Hematopoietic multipotent progenitor cell treated with erythropoietin and hydrocortisone succinate and interleukin-3 and kit ligand, for 17 days (in vitro differentiated cells): ENCODE measurements around the gene KDM3A.
"Not testable (repeated sequence)": the region's sequence is repeated elsewhere in the genome, so short reads cannot be mapped to it uniquely, and the experiment has no call there.

Experiments
- DNase-seq: peaks from one replicate; pipeline ENCODE4 v3.0.0-alpha.2; 2015; ENCODE audit warnings: low spot score

Gene KDM3A

DNA sequence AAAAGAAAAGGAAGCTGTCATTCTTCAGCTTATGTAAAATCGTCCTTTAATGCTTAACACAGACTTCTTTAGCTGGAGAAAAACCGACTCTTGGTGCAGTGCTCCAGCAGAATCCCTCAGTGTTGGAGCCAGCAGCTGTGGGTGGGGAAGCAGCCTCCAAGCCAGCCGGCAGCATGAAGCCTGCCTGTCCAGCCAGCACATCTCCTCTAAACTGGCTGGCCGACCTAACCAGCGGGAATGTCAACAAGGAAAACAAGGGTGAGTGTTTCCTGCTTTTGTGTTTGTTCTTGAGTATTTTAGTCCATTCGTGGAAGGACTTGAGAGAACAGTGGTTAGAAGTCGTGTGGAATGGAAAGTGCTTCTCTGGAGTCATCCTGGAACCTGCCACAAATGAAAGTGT lies 38.9 kb downstream of the KDM3A start:
- no peak for DNase-seq

GRCh38 chr2:86482034-86482433 lies 40.9 kb downstream of the KDM3A start:
- DNase-seq = no peak

GRCh38 chr2:86484385-86484784 lies 43.2 kb downstream of the KDM3A start:
- no peak for DNase-seq

GRCh38 chr2:86485103-86485502 lies 43.9 kb downstream of the KDM3A start:
- DNase-seq = no peak

DNA sequence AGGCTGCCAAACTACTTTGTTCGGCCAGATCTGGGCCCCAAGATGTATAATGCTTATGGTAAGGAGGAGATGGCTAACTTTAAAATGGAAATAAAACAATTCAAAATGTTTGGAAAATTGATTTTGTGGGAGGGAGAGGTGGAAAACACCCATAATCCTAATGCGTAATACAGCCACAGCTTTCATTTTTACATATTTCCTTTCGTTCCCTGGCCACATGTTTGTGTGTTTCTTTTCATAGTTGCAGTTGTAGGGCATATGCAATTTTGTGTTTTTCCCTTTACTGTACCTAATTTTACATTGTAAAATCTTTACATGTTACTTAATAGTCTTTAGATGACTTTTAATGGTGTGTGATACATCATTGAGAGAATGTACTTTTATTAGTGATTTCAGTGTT lies 44.6 kb downstream of the KDM3A start:
- DNase-seq = no peak

DNA sequence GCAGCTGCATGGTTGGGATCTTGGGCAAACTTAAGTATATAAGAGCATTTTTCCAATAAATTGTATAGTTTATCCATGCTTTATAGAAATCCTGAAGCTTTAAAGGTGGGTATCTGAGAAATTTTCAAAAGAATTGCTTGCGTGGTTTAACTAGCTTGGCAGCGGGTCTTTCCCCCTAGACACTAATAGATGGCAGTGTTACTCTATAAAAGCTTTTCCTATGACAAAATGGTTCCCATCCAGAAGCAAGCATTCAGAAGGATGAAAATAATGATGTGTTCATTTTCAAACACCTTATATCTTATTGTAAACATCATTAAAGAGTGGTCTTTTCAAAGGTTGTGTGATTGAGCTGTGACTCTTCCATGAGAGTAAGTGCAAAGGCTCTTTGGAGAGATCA lies 45.9 kb downstream of the KDM3A start:
- no peak for DNase-seq

GRCh38 chr2:86488561-86489250 lies 47.5 kb downstream of the KDM3A start:
- DNase-seq = no peak

DNA sequence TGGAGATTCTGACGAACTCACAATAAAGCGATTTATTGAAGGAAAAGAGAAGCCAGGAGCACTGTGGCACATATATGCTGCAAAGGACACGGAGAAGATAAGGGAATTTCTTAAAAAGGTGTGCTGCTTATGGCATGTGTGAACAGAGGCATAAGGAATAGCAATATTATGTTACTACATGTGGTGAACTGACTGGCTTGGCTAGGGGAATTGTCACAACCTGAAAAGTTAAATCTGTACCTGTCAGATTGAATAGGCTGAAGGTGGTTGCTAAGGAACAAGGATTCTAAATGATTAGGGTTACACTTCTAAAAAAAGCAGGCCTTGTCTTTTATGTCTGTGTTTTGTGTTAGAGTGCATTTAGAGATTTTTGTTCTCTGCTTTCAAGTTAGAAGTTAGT lies 48.4 kb downstream of the KDM3A start:
- DNase-seq = no peak

GRCh38 chr2:86490245-86490644 lies 49.1 kb downstream of the KDM3A start:
- DNase-seq = no peak

DNA sequence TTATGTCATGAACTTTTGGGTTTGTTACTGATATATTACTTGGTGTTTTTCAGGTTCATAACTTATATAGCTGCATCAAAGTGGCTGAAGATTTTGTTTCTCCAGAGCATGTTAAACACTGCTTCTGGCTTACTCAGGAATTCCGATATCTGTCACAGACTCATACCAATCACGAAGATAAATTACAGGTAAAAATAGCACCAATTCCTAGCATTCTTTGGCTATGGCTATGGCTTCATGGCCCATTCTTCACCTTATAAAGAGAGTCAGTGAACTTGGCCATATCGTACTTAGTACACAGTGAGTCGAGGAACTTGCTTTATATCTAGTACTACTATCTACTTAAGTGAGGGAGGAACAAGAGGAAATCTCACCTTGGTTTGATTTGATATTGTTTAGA lies 49.9 kb downstream of the KDM3A start:
- DNase-seq = no peak

GRCh38 chr2:86492048-86492453 lies 50.9 kb downstream of the KDM3A start:
- DNase-seq = no peak

GRCh38 chr2:86496391-86496790 lies 55.2 kb downstream of the KDM3A start:
- DNase-seq = not testable (repeated sequence)

- no peak for DNase-seq
These were observed 57.5 kb downstream of the KDM3A start for GRCh38 chr2:86498468-86499260.

DNA sequence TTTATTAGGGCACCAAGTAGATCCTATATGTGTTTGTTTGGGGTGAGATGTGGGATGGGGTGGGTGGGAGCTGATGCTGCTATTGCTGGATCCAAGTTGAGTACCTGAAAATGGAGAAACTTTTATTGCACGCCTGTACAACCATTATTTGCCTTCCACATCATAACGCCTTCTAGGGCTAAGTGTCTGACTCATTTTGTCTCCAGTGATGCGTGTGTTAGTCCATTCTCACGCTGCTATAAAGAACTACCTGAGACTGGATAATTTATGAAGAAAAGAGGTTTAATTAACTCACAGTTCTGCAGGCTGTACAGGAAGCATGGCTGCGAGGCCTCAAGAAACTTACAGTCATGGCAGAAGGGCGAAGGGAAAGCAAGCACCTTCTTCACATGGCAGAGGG lies 58.2 kb downstream of the KDM3A start:
- no peak for DNase-seq

GRCh38 chr2:86500325-86501083 lies 59.3 kb downstream of the KDM3A start:
- no peak for DNase-seq

GRCh38 chr2:86507600-86507999 lies 66.4 kb downstream of the KDM3A start:
- no peak for DNase-seq

DNA sequence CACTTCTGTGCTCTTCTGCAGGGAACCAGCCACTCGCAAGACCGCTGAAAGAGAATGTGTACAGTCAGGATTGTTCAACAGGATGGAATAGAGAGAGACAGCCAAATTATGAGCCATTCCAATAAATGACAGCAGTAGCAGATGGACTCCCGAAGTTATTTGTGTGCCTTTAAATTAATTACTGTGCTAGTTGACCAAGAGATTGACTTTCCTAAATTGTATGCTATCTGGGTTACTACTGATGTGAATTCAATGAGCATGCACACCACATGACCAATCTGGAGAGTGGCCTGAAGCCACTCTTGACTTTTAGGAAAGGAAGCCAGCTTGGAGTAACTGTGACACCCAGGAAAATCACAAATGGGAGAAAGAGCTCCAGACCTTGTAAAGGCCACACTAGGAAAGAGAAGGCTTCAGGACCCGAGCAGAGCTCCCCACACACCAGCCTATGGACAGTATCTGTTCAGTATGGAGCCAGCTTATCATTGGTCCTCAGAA lies 69.3 kb downstream of the KDM3A start:
- DNase-seq = no peak

GRCh38 chr2:86512034-86512433 lies 70.9 kb downstream of the KDM3A start:
- no peak for DNase-seq

DNA sequence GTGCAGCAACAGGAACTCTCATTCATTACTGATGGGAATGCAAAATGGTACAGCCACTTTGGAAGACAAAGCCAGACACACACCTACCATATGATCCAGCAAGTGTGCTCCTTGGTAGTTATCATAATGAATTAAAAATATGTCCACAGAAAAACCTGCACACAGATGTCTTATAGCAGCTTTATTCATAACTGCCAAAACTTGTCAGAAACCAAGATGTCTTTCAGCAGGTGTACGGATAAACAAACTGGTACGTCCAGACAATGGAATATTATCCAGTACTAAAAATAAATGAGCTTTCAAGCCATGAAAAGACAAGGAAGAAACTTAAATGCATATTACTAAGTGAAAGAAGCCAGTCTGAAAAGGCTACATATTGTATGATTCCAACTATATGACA lies 71.7 kb downstream of the KDM3A start:
- DNase-seq = no peak

- DNase-seq = no peak
These were observed 72.9 kb downstream of the KDM3A start for GRCh38 chr2:86513948-86514660.

DNA sequence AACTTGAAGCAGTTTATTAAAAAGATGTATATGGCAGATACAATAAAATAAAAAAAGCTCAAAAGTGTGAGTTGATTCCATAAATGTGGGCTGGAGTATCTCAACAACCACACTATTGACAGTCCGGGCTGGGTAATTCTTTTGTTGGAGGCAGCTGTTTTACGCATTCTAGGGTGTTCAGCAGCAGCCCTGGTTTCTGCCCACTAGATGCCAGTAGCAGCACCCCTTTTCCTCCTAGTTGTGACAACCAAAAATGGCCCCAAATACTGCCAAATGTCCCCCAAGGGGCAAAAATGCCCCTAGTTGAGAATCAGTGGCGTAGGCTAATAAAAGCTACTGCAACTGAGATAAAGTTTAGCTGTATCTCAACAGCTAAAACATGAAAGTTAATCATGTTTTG lies 77.3 kb downstream of the KDM3A start:
- peak; percentile 37 for DNase-seq

GRCh38 chr2:86519349-86519748 lies 78.2 kb downstream of the KDM3A start:
- DNase-seq = no peak
